H9 (cell line): ENCODE measurements around the gene TAAR2. TPM values are rescaled to one million over a fixed set of nuclear protein-coding genes. Genes with fewer than 3 reads are reported as not detected.

Experiments used
- DNase-seq: peaks from one replicate; pipeline ENCODE4 v3.0.0-alpha.2; 2017
- H2AFZ ChIP-seq: one replicate; pipeline ENCODE4 v1.6.1; 2013; ENCODE audit warnings: mild to moderate bottlenecking, low read length, control low read depth, moderate library complexity
- H2AK5ac ChIP-seq: 2 replicates; pipeline ENCODE4 v1.6.1; 2013; ENCODE audit warnings: low read length, control low read depth, mixed read lengths; ENCODE audit not compliant: insufficient read length
- H2BK120ac ChIP-seq: one replicate; pipeline ENCODE4 v1.6.1; 2013; ENCODE audit warnings: low read depth, mild to moderate bottlenecking, low read length, control low read depth, inconsistent platforms; ENCODE audit not compliant: poor library complexity, severe bottlenecking
- H2BK12ac ChIP-seq: 2 replicates; pipeline ENCODE4 v1.6.1; 2013; ENCODE audit warnings: low read length, control low read depth, mixed read lengths, low read depth; ENCODE audit not compliant: insufficient read length
- H2BK15ac ChIP-seq: 2 replicates; pipeline ENCODE4 v1.6.1; 2013; ENCODE audit warnings: low read depth, low read length, control low read depth
- H2BK20ac ChIP-seq: one replicate; pipeline ENCODE4 v1.6.1; 2013; ENCODE audit warnings: low read depth, mild to moderate bottlenecking, low read length, control low read depth, inconsistent platforms; ENCODE audit not compliant: poor library complexity, severe bottlenecking
- H2BK5ac ChIP-seq: 2 replicates; pipeline ENCODE4 v1.6.1; 2013; ENCODE audit warnings: low read length, control low read depth, mixed read lengths; ENCODE audit not compliant: insufficient read length
- H3K14ac ChIP-seq: 2 replicates; pipeline ENCODE4 v1.6.1; 2013; ENCODE audit warnings: low read length, control low read depth; ENCODE audit not compliant: insufficient read depth
- H3K18ac ChIP-seq: 2 replicates; pipeline ENCODE4 v1.6.1; 2013; ENCODE audit warnings: low read depth, mild to moderate bottlenecking, mixed read lengths, low read length, control low read depth; ENCODE audit not compliant: insufficient read length
- H3K23ac ChIP-seq: 2 replicates; pipeline ENCODE4 v1.6.1; 2013; ENCODE audit warnings: low read length, control low read depth, mixed read lengths, low read depth; ENCODE audit not compliant: insufficient read length
- H3K23me2 ChIP-seq: 2 replicates; pipeline ENCODE4 v1.6.1; 2013; ENCODE audit warnings: low read depth, mild to moderate bottlenecking, mixed read lengths, low read length, control low read depth; ENCODE audit not compliant: insufficient read length, poor library complexity, severe bottlenecking
- H3K27ac ChIP-seq: 2 replicates; pipeline ENCODE4 v1.5.1; 2013; ENCODE audit warnings: low read length, control low read depth, mixed read lengths, low read depth; ENCODE audit not compliant: insufficient read length
- H3K27me3 ChIP-seq: 2 replicates; pipeline ENCODE4 v1.6.1; 2013; ENCODE audit warnings: low read length, control low read depth, inconsistent platforms; ENCODE audit not compliant: insufficient read depth
- H3K4ac ChIP-seq: 2 replicates; pipeline ENCODE4 v1.6.1; 2013; ENCODE audit warnings: low read depth, mild to moderate bottlenecking, control low read depth, inconsistent platforms, low read length, moderate library complexity
- H3K4me1 ChIP-seq: 2 replicates; pipeline ENCODE4 v1.6.1; 2013; ENCODE audit warnings: low read length, control low read depth, inconsistent platforms; ENCODE audit not compliant: insufficient read depth
- H3K4me2 ChIP-seq: 2 replicates; pipeline ENCODE4 v1.6.1; 2013; ENCODE audit warnings: low read length, control low read depth, mixed read lengths; ENCODE audit not compliant: insufficient read length, insufficient read depth
- H3K56ac ChIP-seq: 2 replicates; pipeline ENCODE4 v1.6.1; 2013; ENCODE audit warnings: low read depth, mild to moderate bottlenecking, mixed read lengths, low read length, control low read depth; ENCODE audit not compliant: insufficient read length
- H3K79me1 ChIP-seq: 2 replicates; pipeline ENCODE4 v1.6.1; 2013; ENCODE audit warnings: low read depth, mild to moderate bottlenecking, moderate library complexity, low read length, control low read depth, inconsistent platforms; ENCODE audit not compliant: insufficient read depth, poor library complexity, severe bottlenecking
- H3K79me2 ChIP-seq: 2 replicates; pipeline ENCODE4 v1.6.1; 2013; ENCODE audit warnings: low read length, control low read depth, inconsistent platforms; ENCODE audit not compliant: insufficient read depth
- H3K9ac ChIP-seq: 2 replicates; pipeline ENCODE4 v1.6.1; 2013; ENCODE audit warnings: low read length, control low read depth, mixed read lengths; ENCODE audit not compliant: insufficient read length; ENCODE audit errors: extremely low read depth
- H3K9me3 ChIP-seq: one replicate; pipeline ENCODE4 v1.6.1; 2013; ENCODE audit warnings: low read depth, low read length, inconsistent platforms; ENCODE audit not compliant: control insufficient read depth
- H3T11ph ChIP-seq: one replicate; pipeline ENCODE4 v1.6.1; 2013; ENCODE audit warnings: mild to moderate bottlenecking, low read length, control low read depth, inconsistent platforms
- H4K20me1 ChIP-seq: one replicate; pipeline ENCODE4 v1.6.1; 2013; ENCODE audit not compliant: control insufficient read depth, insufficient read length, insufficient read depth
- H4K5ac ChIP-seq: 2 replicates; pipeline ENCODE4 v1.6.1; 2013; ENCODE audit warnings: low read depth, mild to moderate bottlenecking, mixed read lengths, low read length, control low read depth; ENCODE audit not compliant: insufficient read length
- H4K8ac ChIP-seq: replicated peaks from 2 replicates; pipeline ENCODE4 v1.6.1; 2013; ENCODE audit warnings: low read length, control low read depth, mixed read lengths, low read depth; ENCODE audit not compliant: insufficient read length
- H4K91ac ChIP-seq: 2 replicates; pipeline ENCODE4 v1.6.1; 2013; ENCODE audit warnings: low read depth, mild to moderate bottlenecking, moderate library complexity, mixed read lengths, low read length, control low read depth; ENCODE audit not compliant: insufficient read length
- H3K27ac Mint-ChIP-seq, 3 experiments: 2 replicates in 2 of 3; 3 replicates in 1 of 3; pipeline ENCODE4 v1.8.0; 2020 to 2021; ENCODE audit warnings: mixed read lengths in 3 of 3, mild to moderate bottlenecking in 1 of 3, moderate library complexity in 1 of 3
- H3K27me3 Mint-ChIP-seq: 2 replicates; pipeline ENCODE4 v1.8.0; 2021; ENCODE audit warnings: low read depth, mild to moderate bottlenecking, moderate library complexity, mixed read lengths
- H3K36me3 Mint-ChIP-seq, 3 experiments: 2 replicates in 2 of 3; 3 replicates in 1 of 3; pipeline ENCODE4 v1.8.0; 2020 to 2021; ENCODE audit warnings: low read depth in 3 of 3, mixed read lengths in 3 of 3; ENCODE audit not compliant: insufficient read depth in 1 of 3
- H3K4me1 Mint-ChIP-seq, 2 experiments: 2 replicates each; pipeline ENCODE4 v1.8.0; 2020; ENCODE audit warnings: mixed read lengths in 2 of 2
- H3K4me3 Mint-ChIP-seq, 2 experiments: 2 replicates in 1 of 2; 3 replicates in 1 of 2; pipeline ENCODE4 v1.8.0; 2020 to 2021; ENCODE audit warnings: mild to moderate bottlenecking in 2 of 2, mixed read lengths in 2 of 2, moderate library complexity in 1 of 2
- H3K9me3 Mint-ChIP-seq, 2 experiments: 2 replicates in 1 of 2; 3 replicates in 1 of 2; pipeline ENCODE4 v1.8.0; 2020; ENCODE audit warnings: mild to moderate bottlenecking in 2 of 2, mixed read lengths in 2 of 2, moderate library complexity in 1 of 2
- CTCF ChIP-seq: fragments of 200-600 bp; sonication (generic); conservative IDR thresholded peaks from 3 replicates; pipeline ENCODE4 v1.8.0; 2021; ENCODE audit warnings: antibody characterized with exemption, mild to moderate bottlenecking
- WGBS: extraction: QIAGEN DNeasy Blood & Tissue Kit; methylation state at CpG from one replicate; pipeline ENCODE4 v1.1.7; 2013; ENCODE audit warnings: missing lambda C conversion rate, low lambda C conversion rate, mixed read lengths; ENCODE audit not compliant: insufficient read length; ENCODE audit errors: extremely low coverage; 5-methylcytosine and 5-hydroxymethylcytosine counted together
- total RNA-seq: library from RNA; stranded (reverse); gene quantifications from 2 replicates; pipeline ENCODE4 v1.2.1, GENCODE V29; 2021

Gene TAAR2
- total RNA-seq, 1 experiment from 2014 or later: not detected

DNA sequence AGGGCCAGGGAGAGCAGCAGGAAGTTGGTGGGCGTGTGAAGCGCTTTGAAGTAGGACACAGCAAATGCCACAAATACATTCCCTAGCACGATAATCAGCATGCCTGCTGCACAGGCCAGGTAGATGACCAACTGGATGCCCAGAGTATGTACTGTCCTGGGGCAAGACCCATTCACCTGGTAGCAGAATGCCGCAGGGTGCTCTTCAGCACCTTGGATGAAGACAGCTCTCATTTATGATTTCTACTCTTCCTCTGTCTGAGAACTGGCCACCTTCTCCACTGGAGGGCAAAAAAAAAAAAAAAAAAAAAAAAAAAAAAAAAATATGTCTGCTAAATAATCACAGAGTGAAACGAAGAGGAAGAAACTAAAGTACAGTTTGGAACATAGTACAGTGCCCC, 34.6 kb downstream of the TAAR2 start, which contains the start of gene TAAR5:
Gene TAAR5, minus strand, starts transcription at position 288 of the 400 bp plus-strand sequence. Its CDS starts 55 bp downstream, at position 233.
- Mint-ChIP-seq H3K27me3 (peaks cover 2% of the 10 kb centered on the region; the same call in 1 of the 2 replicates), H3K4me1 (no peaks in the 10 kb centered on the region)
- H2AFZ ChIP-seq: no peak within 1 kb of the TSS

More for the DNA sequence above, 34.6 kb downstream of the TAAR2 start, which contains the start of gene TAAR5:
- H3K14ac ChIP-seq: no peak within 1 kb of the TSS
- no peak for TF ChIP-seq CTCF
- H4K8ac ChIP-seq: no peak within 1 kb of the TSS
- H2AK5ac ChIP-seq: no peak within 1 kb of the TSS
- no peak within 1 kb of the TSS for H3K4ac ChIP-seq
- H4K5ac ChIP-seq: no peak within 1 kb of the TSS
- Mint-ChIP-seq H3K4me3 (no peak within 1 kb of the TSS), H3K9me3 (no peaks in the 10 kb centered on the region), H3K27ac (0 out of 7 replicates have a peak within 1 kb of the TSS, but pooled peaks of 1 of the 3 experiments have one; percentile 24), H3K36me3 (no peaks in the 10 kb centered on the region)
- no peaks in the 10 kb centered on the region for H3K23me2 ChIP-seq
- DNase-seq: no peak
- H3K4me1 ChIP-seq: no peaks in the 10 kb centered on the region
- H3K4me2 ChIP-seq: no peak within 1 kb of the TSS
- H3K23ac ChIP-seq: no peak within 1 kb of the TSS
- no peak within 1 kb of the TSS for H2BK20ac ChIP-seq
- H2BK15ac ChIP-seq: no peak within 1 kb of the TSS
- H4K91ac ChIP-seq: no peak within 1 kb of the TSS
- no peak within 1 kb of the TSS for H2BK120ac ChIP-seq
- no peak within 1 kb of the TSS for H2BK5ac ChIP-seq
- no peaks in the 10 kb centered on the region for H4K20me1 ChIP-seq
- WGBS: no CpG with 5 or more reads among the region's 5 CpGs
- no peak within 1 kb of the TSS for H3K27ac ChIP-seq
- H3K18ac ChIP-seq: no peak within 1 kb of the TSS
- no peak within 1 kb of the TSS for H3T11ph ChIP-seq
- no peak within 1 kb of the TSS for H3K9ac ChIP-seq
- H2BK12ac ChIP-seq: no peak within 1 kb of the TSS
- no peaks in the 10 kb centered on the region for H3K27me3 ChIP-seq
- no peaks in the 10 kb centered on the region for H3K79me1 ChIP-seq
- H3K9me3 ChIP-seq: no peaks in the 10 kb centered on the region
- H3K56ac ChIP-seq: no peak within 1 kb of the TSS
- H3K79me2 ChIP-seq: no peaks in the 10 kb centered on the region
